Neural cell (in vitro differentiated cells): ENCODE data around the gene FRMD4B.

Experiments
- EP300 ChIP-seq: fragments of 450-650 bp; conservative IDR thresholded peaks from 2 replicates; pipeline ENCODE4 v1.6.1; 2014; ENCODE audit warnings: antibody characterized with exemption, mild to moderate bottlenecking, moderate library complexity; ENCODE audit not compliant: poor library complexity, severe bottlenecking
- EZH2 ChIP-seq: fragments of 200-600, 300-800 bp; shearing (Covaris generic), sonication (generic); IDR thresholded peaks from 2 replicates; pipeline ENCODE4 v1.6.1; 2014; ENCODE audit warnings: antibody characterized with exemption, low read length, borderline replicate concordance, mild to moderate bottlenecking; ENCODE audit not compliant: insufficient read depth, poor library complexity, severe bottlenecking
- MXI1 ChIP-seq: fragments of 450-650 bp; conservative IDR thresholded peaks from 2 replicates; pipeline ENCODE4 v1.6.1; 2014; ENCODE audit warnings: antibody characterized with exemption, mild to moderate bottlenecking; ENCODE audit not compliant: poor library complexity, severe bottlenecking
- POLR2AphosphoS5 ChIP-seq: IDR thresholded peaks from 2 replicates; pipeline ENCODE4 v1.6.1; 2012
- RAD21 ChIP-seq: fragments of 450-650 bp; conservative IDR thresholded peaks from 2 replicates; pipeline ENCODE4 v1.6.1; 2014; ENCODE audit warnings: antibody characterized with exemption, mild to moderate bottlenecking, moderate library complexity
- REST ChIP-seq: IDR thresholded peaks from 2 replicates; pipeline ENCODE4 v1.6.1; 2012; ENCODE audit warnings: borderline replicate concordance
- SMC3 ChIP-seq: fragments of 450-650 bp; conservative IDR thresholded peaks from 2 replicates; pipeline ENCODE4 v1.6.1; 2014; ENCODE audit warnings: antibody characterized with exemption, mild to moderate bottlenecking, moderate library complexity; ENCODE audit not compliant: poor library complexity
- TAF1 ChIP-seq: IDR thresholded peaks from 2 replicates; pipeline ENCODE4 v1.6.1; 2012; ENCODE audit warnings: low read depth
- TF ChIP-seq, protein P1 (sequence below): fragments of 450-650 bp; IDR thresholded peaks from 2 replicates; pipeline ENCODE4 v1.5.1; 2014; ENCODE audit warnings: antibody characterized with exemption, mild to moderate bottlenecking, moderate library complexity; ENCODE audit not compliant: poor library complexity, severe bottlenecking

- TF ChIP-seq, protein P1, sequence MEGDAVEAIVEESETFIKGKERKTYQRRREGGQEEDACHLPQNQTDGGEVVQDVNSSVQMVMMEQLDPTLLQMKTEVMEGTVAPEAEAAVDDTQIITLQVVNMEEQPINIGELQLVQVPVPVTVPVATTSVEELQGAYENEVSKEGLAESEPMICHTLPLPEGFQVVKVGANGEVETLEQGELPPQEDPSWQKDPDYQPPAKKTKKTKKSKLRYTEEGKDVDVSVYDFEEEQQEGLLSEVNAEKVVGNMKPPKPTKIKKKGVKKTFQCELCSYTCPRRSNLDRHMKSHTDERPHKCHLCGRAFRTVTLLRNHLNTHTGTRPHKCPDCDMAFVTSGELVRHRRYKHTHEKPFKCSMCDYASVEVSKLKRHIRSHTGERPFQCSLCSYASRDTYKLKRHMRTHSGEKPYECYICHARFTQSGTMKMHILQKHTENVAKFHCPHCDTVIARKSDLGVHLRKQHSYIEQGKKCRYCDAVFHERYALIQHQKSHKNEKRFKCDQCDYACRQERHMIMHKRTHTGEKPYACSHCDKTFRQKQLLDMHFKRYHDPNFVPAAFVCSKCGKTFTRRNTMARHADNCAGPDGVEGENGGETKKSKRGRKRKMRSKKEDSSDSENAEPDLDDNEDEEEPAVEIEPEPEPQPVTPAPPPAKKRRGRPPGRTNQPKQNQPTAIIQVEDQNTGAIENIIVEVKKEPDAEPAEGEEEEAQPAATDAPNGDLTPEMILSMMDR: no peak
- TF ChIP-seq TAF1 (no peak), EZH2 (no peak), REST (no peak), EP300 (no peak), MXI1 (no peak), POLR2AphosphoS5 (no peak), RAD21 (no peak), SMC3 (no peak)
Measured at GRCh38 chr3:69166446-69166845, 219.4 kb downstream of the FRMD4B start.
